ENCODE data around the gene BTBD3.

The BTBD3 gene

GRCh38 chr20:11957911-11958310 is 40.2 kb downstream of the BTBD3 start:
- no peaks in the 10 kb centered on the region for H3K4me1 ChIP-seq
- no peaks in the 10 kb centered on the region for H3K9me3 ChIP-seq
- no peak for DNase-seq
- H3K4me3 ChIP-seq (ENCODE audit: low read depth, low read length): no peak overlapping the region
- H3K36me3 ChIP-seq: no peaks in the 10 kb centered on the region
- no peaks in the 10 kb centered on the region for H3K27me3 ChIP-seq
- TF ChIP-seq CTCF (IDR thresholded peaks at IDR 0.05; ENCODE audit: low read depth, low read length): no peak

GRCh38 chr20:11958855-11959254 is 41.2 kb downstream of the BTBD3 start:
- Histone ChIP-seq H3K36me3 (no peaks in the 10 kb centered on the region), H3K27me3 (no peaks in the 10 kb centered on the region), H3K9me3 (no peaks in the 10 kb centered on the region), H3K4me1 (no peaks in the 10 kb centered on the region), H3K4me3 (ENCODE audit: low read depth, low read length) (no peak overlapping the region)
- TF ChIP-seq CTCF (IDR thresholded peaks at IDR 0.05; ENCODE audit: low read depth, low read length): no peak
- no peak for DNase-seq

- no peak overlapping the region for H3K4me3 ChIP-seq (ENCODE audit: low read depth, low read length)
- TF ChIP-seq CTCF (IDR thresholded peaks at IDR 0.05; ENCODE audit: low read depth, low read length): no peak
- H3K9me3 ChIP-seq: no peaks in the 10 kb centered on the region
- H3K36me3 ChIP-seq: no peaks in the 10 kb centered on the region
- H3K4me1 ChIP-seq: no peaks in the 10 kb centered on the region
- H3K27me3 ChIP-seq: no peaks in the 10 kb centered on the region
- no peak for DNase-seq
These were observed 47.9 kb downstream of the BTBD3 start for GRCh38 chr20:11965602-11966001.

GRCh38 chr20:11966186-11966585 is 48.5 kb downstream of the BTBD3 start:
- Histone ChIP-seq H3K4me3 (ENCODE audit: low read depth, low read length) (no peak overlapping the region), H3K27me3 (no peaks in the 10 kb centered on the region), H3K36me3 (no peaks in the 10 kb centered on the region), H3K9me3 (no peaks in the 10 kb centered on the region), H3K4me1 (no peaks in the 10 kb centered on the region)
- TF ChIP-seq CTCF (IDR thresholded peaks at IDR 0.05; ENCODE audit: low read depth, low read length): no peak
- DNase-seq: no peak

GRCh38 chr20:11970243-11970836 is 52.6 kb downstream of the BTBD3 start:
- no peak for DNase-seq
- no peaks in the 10 kb centered on the region for H3K9me3 ChIP-seq
- no peaks in the 10 kb centered on the region for H3K27me3 ChIP-seq
- H3K4me3 ChIP-seq (ENCODE audit: low read depth, low read length): no peak overlapping the region
- no peaks in the 10 kb centered on the region for H3K36me3 ChIP-seq
- no peak for TF ChIP-seq CTCF (IDR thresholded peaks at IDR 0.05; ENCODE audit: low read depth, low read length)
- H3K4me1 ChIP-seq: no peaks in the 10 kb centered on the region

- no peak for TF ChIP-seq CTCF (IDR thresholded peaks at IDR 0.05; ENCODE audit: low read depth, low read length)
- DNase-seq: no peak
- no peaks in the 10 kb centered on the region for H3K4me1 ChIP-seq
These were observed 54.8 kb downstream of the BTBD3 start for GRCh38 chr20:11972478-11972877.

More at GRCh38 chr20:11972478-11972877, 54.8 kb downstream of the BTBD3 start:
- Histone ChIP-seq H3K36me3 (no peaks in the 10 kb centered on the region), H3K9me3 (no peaks in the 10 kb centered on the region), H3K27me3 (no peaks in the 10 kb centered on the region), H3K4me3 (ENCODE audit: low read depth, low read length) (no peak overlapping the region)

Measured in BE2C (cell line).